ENCODE results near the gene APLP2. TPM values are rescaled to one million over a fixed set of nuclear protein-coding genes. Genes with fewer than 3 reads are reported as not detected.

APLP2 gene
- total RNA-seq, 1 experiment from 2014 or later = 2,076 TPM

- no peaks in the 10 kb centered on the region for H3K27me3 Mint-ChIP-seq (ENCODE audit: insufficient read depth, unreplicated experiment)
- Histone ChIP-seq H3K27me3 (replicated peaks; ENCODE audit: control insufficient read depth, insufficient read depth, low read length) (no peaks in the 10 kb centered on the region), H3K36me3 (ENCODE audit: control insufficient read depth, insufficient read depth, low read length) (no peaks in the 10 kb centered on the region), H3K9me3 (no peaks in the 10 kb centered on the region), H3K4me3 (ENCODE audit: low read depth, low read length) (peak overlapping the region; percentile 73), H3K4me1 (peaks cover 38% of the 10 kb centered on the region)
- intact Hi-C loops (cut with micrococcal nuclease; ENCODE audit: unreplicated experiment) = loop anchor here (1.0 kb wide), 7 partner anchors 8 to 175 kb away; partner anchors contain the start of gene PRDM10
- H3K27ac Mint-ChIP-seq (ENCODE audit: unreplicated experiment) = peak overlapping the region; percentile 91
- CTCF ChIA-PET = interaction anchor here (1.0 to 3.6 kb wide), 5 partner anchors 63 to 146 kb away, joined by 3 to 18 read pairs (median 5); partner anchors contain the start of gene PRDM10
- H3K4me3 Mint-ChIP-seq (ENCODE audit: unreplicated experiment) = peak overlapping the region; percentile 90
- peak in 1 of 2 experiments; percentile 14 for TF ChIP-seq CTCF (IDR thresholded peaks at IDR 0.05; ENCODE audit: insufficient read depth in 1 of 2, low read depth in 1 of 2, low read length in 1 of 2, severe bottlenecking in 1 of 2, unreplicated experiment in 1 of 2)
- H3K4me1 Mint-ChIP-seq (ENCODE audit: low read depth, unreplicated experiment) = peaks cover 32% of the 10 kb centered on the region
- peaks cover 39% of the 10 kb centered on the region for H3K36me3 Mint-ChIP-seq (ENCODE audit: insufficient read depth, unreplicated experiment)
- DNase-seq = no peak
- no peaks in the 10 kb centered on the region for H3K9me3 Mint-ChIP-seq (ENCODE audit: unreplicated experiment)
- BruUV-seq (replicated peaks) = TSS peak; percentile 77
- POLR2A ChIA-PET = interaction anchor here (0.6 to 3.2 kb wide), 9 partner anchors 44 to 140 kb away, joined by 3 to 97 read pairs (median 4); partner anchors contain the start of gene PRDM10
These were observed 572 bp upstream of the APLP2 start for GRCh38 chr11:130068986-130069658.

- intact Hi-C loops (cut with micrococcal nuclease; ENCODE audit: unreplicated experiment) = no loop called here
- BruUV-seq (replicated peaks) = no TSS peak
These were observed 583 bp downstream of the APLP2 start for GRCh38 chr11:130070109-130070845.

More at GRCh38 chr11:130070109-130070845, 583 bp downstream of the APLP2 start:
- DNase-seq = peak; percentile 61 to 76
- peaks cover 22% of the 10 kb centered on the region for H3K4me1 Mint-ChIP-seq (ENCODE audit: low read depth, unreplicated experiment)
- peak in 1 of 2 experiments; percentile 44 for TF ChIP-seq CTCF (IDR thresholded peaks at IDR 0.05; ENCODE audit: insufficient read depth in 1 of 2, low read depth in 1 of 2, low read length in 1 of 2, severe bottlenecking in 1 of 2, unreplicated experiment in 1 of 2)
- H3K27me3 Mint-ChIP-seq (ENCODE audit: insufficient read depth, unreplicated experiment) = no peaks in the 10 kb centered on the region
- H3K9me3 Mint-ChIP-seq (ENCODE audit: unreplicated experiment) = no peaks in the 10 kb centered on the region
- ChIA-PET POLR2A (interaction anchor here (0.8 to 3.2 kb wide), 11 partner anchors 45 to 141 kb away, joined by 3 to 97 read pairs (median 4); partner anchors contain the start of gene PRDM10), CTCF (interaction anchor here (0.9 to 3.6 kb wide), 11 partner anchors 28 to 147 kb away, joined by 3 to 18 read pairs (median 3); partner anchors contain the start of gene PRDM10)
- H3K36me3 ChIP-seq (ENCODE audit: control insufficient read depth, insufficient read depth, low read length) = no peaks in the 10 kb centered on the region
- H3K9me3 ChIP-seq = no peaks in the 10 kb centered on the region
- peak overlapping the region; percentile 90 for H3K4me3 Mint-ChIP-seq (ENCODE audit: unreplicated experiment)
- H3K4me1 ChIP-seq = peaks cover 47% of the 10 kb centered on the region
- H3K27me3 ChIP-seq (replicated peaks; ENCODE audit: control insufficient read depth, insufficient read depth, low read length) = no peaks in the 10 kb centered on the region
- peak overlapping the region; percentile 99 for H3K4me3 ChIP-seq (ENCODE audit: low read depth, low read length)
- H3K36me3 Mint-ChIP-seq (ENCODE audit: insufficient read depth, unreplicated experiment) = peaks cover 40% of the 10 kb centered on the region
- H3K27ac Mint-ChIP-seq (ENCODE audit: unreplicated experiment) = peak overlapping the region; percentile 91
